IMR-90 (cell line): ENCODE data around the gene SLC9B2. TPM values are rescaled to one million over a fixed set of nuclear protein-coding genes. Genes with fewer than 3 reads are reported as not detected.
A peak's percentile ranks its signal among the peaks of the same experiment; 100 is the strongest.

ENCODE experiments used
- ATAC-seq: fragments of 200-7000 bp; cut with Tn5 transposase; 2 replicates; pipeline ENCODE4 v1.9.1; 2020; ENCODE audit warnings: low read depth, mild to moderate bottlenecking, moderate library complexity
- BruUV-seq: library from RNA; stranded (reverse); fragments of 400-500 nt; replicated peaks from 2 replicates; lab custom pipeline; 2021; lab: Mats Ljungman, UMichigan
- CTCF ChIA-PET: fragments of 300-600 bp; formaldehyde crosslinking; extraction: SDS; loops from one replicate; lab custom pipeline; 2021; ENCODE audit warnings: antibody characterized with exemption; lab: Yijun Ruan, JAX
- POLR2A ChIA-PET: fragments of 300-600 bp; sonication (Branson Sonifier 250); formaldehyde crosslinking; loops from one replicate; lab custom pipeline; 2022; ENCODE audit warnings: antibody characterized with exemption; ENCODE audit not compliant: unreplicated experiment; lab: Charles Lee
- DNase-seq: peaks from one replicate; pipeline ENCODE4 v3.0.0; 2013
- H2AFZ ChIP-seq: replicated peaks from 2 replicates; pipeline ENCODE3; 2013; ENCODE audit warnings: low read length, mild to moderate bottlenecking; ENCODE audit not compliant: poor library complexity
- H2AK5ac ChIP-seq: 2 replicates; pipeline ENCODE4 v1.6.1; 2013; ENCODE audit warnings: low read depth, low read length, inconsistent platforms
- H2AK9ac ChIP-seq: replicated peaks from 2 replicates; pipeline ENCODE3; 2013; ENCODE audit warnings: mild to moderate bottlenecking, low read depth, low read length, moderate library complexity; ENCODE audit not compliant: poor library complexity
- H2BK120ac ChIP-seq: 2 replicates; pipeline ENCODE4 v1.6.1; 2013; ENCODE audit warnings: low read depth, low read length, inconsistent platforms
- H2BK15ac ChIP-seq: 3 replicates; pipeline ENCODE4 v1.6.1; 2013; ENCODE audit warnings: low read depth, low read length, inconsistent platforms
- H2BK20ac ChIP-seq: 2 replicates; pipeline ENCODE4 v1.6.1; 2013; ENCODE audit warnings: low read depth, mild to moderate bottlenecking, inconsistent platforms, low read length, moderate library complexity
- H2BK5ac ChIP-seq: 2 replicates; pipeline ENCODE4 v1.6.1; 2013; ENCODE audit warnings: mild to moderate bottlenecking, low read depth, low read length, inconsistent platforms; ENCODE audit not compliant: poor library complexity, severe bottlenecking
- H3K14ac ChIP-seq: replicated peaks from 2 replicates; pipeline ENCODE4 v1.6.1; 2013; ENCODE audit warnings: low read depth, low read length, inconsistent platforms
- H3K18ac ChIP-seq: 2 replicates; pipeline ENCODE4 v1.6.1; 2013; ENCODE audit warnings: low read depth, low read length, control low read depth
- H3K23ac ChIP-seq: 2 replicates; pipeline ENCODE4 v1.6.1; 2013; ENCODE audit warnings: low read depth, low read length, inconsistent platforms
- H3K27ac ChIP-seq: 2 replicates; pipeline ENCODE4 v1.5.1; 2013; ENCODE audit warnings: mild to moderate bottlenecking, control low read depth, low read length; ENCODE audit not compliant: insufficient read depth
- H3K27me3 ChIP-seq: 2 replicates; pipeline ENCODE4 v1.6.1; 2013; ENCODE audit warnings: low read length; ENCODE audit not compliant: control insufficient read depth, insufficient read depth
- H3K36me3 ChIP-seq: 2 replicates; pipeline ENCODE4 v1.6.1; 2013; ENCODE audit warnings: low read length, mixed read lengths; ENCODE audit not compliant: control insufficient read depth, insufficient read depth
- H3K4ac ChIP-seq: 2 replicates; pipeline ENCODE4 v1.6.1; 2013; ENCODE audit warnings: low read depth, low read length, inconsistent platforms
- H3K4me1 ChIP-seq: 2 replicates; pipeline ENCODE4 v1.6.1; 2013; ENCODE audit warnings: low read length, mixed read lengths; ENCODE audit not compliant: control insufficient read depth, insufficient read depth
- H3K4me2 ChIP-seq: 2 replicates; pipeline ENCODE4 v1.6.1; 2013; ENCODE audit warnings: low read depth, mild to moderate bottlenecking, control low read depth, low read length, moderate library complexity
- H3K4me3 ChIP-seq: 2 replicates; pipeline ENCODE4 v1.5.1; 2013; ENCODE audit warnings: low read depth, mild to moderate bottlenecking, control low read depth, low read length, moderate library complexity; ENCODE audit not compliant: insufficient read depth
- H3K56ac ChIP-seq: 2 replicates; pipeline ENCODE4 v1.6.1; 2013; ENCODE audit warnings: low read length, inconsistent platforms; ENCODE audit not compliant: insufficient read depth; ENCODE audit errors: extremely low read depth
- H3K79me1 ChIP-seq, 2 experiments: 2 replicates each; pipeline ENCODE4 v1.6.1; 2013; ENCODE audit warnings: low read length in 2 of 2, inconsistent platforms in 1 of 2, low read depth in 1 of 2
- H3K9ac ChIP-seq: 2 replicates; pipeline ENCODE4 v1.6.1; 2013; ENCODE audit warnings: low read depth, low read length, control low read depth
- H3K9me1 ChIP-seq: 2 replicates; pipeline ENCODE4 v1.6.1; 2013; ENCODE audit warnings: low read length, inconsistent platforms; ENCODE audit not compliant: insufficient read depth
- H3K9me3 ChIP-seq: 2 replicates; pipeline ENCODE4 v1.6.1; 2013; ENCODE audit warnings: low read length; ENCODE audit not compliant: control insufficient read depth, insufficient read depth
- H4K20me1 ChIP-seq: 2 replicates; pipeline ENCODE4 v1.6.1; 2013; ENCODE audit warnings: low read length, inconsistent platforms; ENCODE audit not compliant: insufficient read depth
- H4K5ac ChIP-seq: 2 replicates; pipeline ENCODE4 v1.6.1; 2013; ENCODE audit warnings: mild to moderate bottlenecking, low read depth, low read length, control low read depth
- H4K8ac ChIP-seq, 2 experiments: 2 replicates each; pipeline ENCODE4 v1.6.1; 2013; ENCODE audit warnings: low read depth in 2 of 2, low read length in 2 of 2, control low read depth in 1 of 2, inconsistent platforms in 1 of 2
- H4K91ac ChIP-seq: 2 replicates; pipeline ENCODE4 v1.6.1; 2013; ENCODE audit warnings: low read depth, low read length, inconsistent platforms; ENCODE audit not compliant: insufficient read depth
- BHLHE40 ChIP-seq: fragments of 150-350 bp; IDR thresholded peaks from 2 replicates; pipeline ENCODE4 v1.6.1; 2016; ENCODE audit warnings: mild to moderate bottlenecking, low read depth, low read length
- CEBPB ChIP-seq: IDR thresholded peaks from 2 replicates; pipeline ENCODE4 v1.6.1; 2012; ENCODE audit warnings: low read depth, low read length, improper control_type of control experiment
- CHD1 ChIP-seq: IDR thresholded peaks from 2 replicates; pipeline ENCODE4 v1.6.1; 2012; ENCODE audit warnings: low read depth, low read length, improper control_type of control experiment
- CTCF ChIP-seq: conservative IDR thresholded peaks from 2 replicates; pipeline ENCODE4 v1.5.1; 2012; ENCODE audit warnings: mild to moderate bottlenecking, low read depth, low read length, improper control_type of control experiment
- FOS ChIP-seq: fragments of 150-350 bp; IDR thresholded peaks from 2 replicates; pipeline ENCODE4 v1.6.1; 2016; ENCODE audit warnings: low read depth, low read length
- MAFK ChIP-seq: IDR thresholded peaks from 2 replicates; pipeline ENCODE4 v1.6.1; 2012; ENCODE audit warnings: low read depth, low read length, improper control_type of control experiment
- MAZ ChIP-seq: IDR thresholded peaks from 2 replicates; pipeline ENCODE4 v1.6.1; 2012; ENCODE audit warnings: low read depth, mild to moderate bottlenecking, low read length, improper control_type of control experiment, moderate library complexity, borderline replicate concordance
- MXI1 ChIP-seq: IDR thresholded peaks from 2 replicates; pipeline ENCODE4 v1.6.1; 2012; ENCODE audit warnings: low read depth, mild to moderate bottlenecking, low read length, moderate library complexity, borderline replicate concordance
- POLR2A ChIP-seq: IDR thresholded peaks from 2 replicates; pipeline ENCODE4 v1.6.1; 2012; ENCODE audit warnings: mild to moderate bottlenecking, low read depth, low read length
- RAD21 ChIP-seq: IDR thresholded peaks from 2 replicates; pipeline ENCODE4 v1.6.1; 2012; ENCODE audit warnings: low read length, improper control_type of control experiment
- SMC3 ChIP-seq: fragments of 150-350 bp; IDR thresholded peaks from 2 replicates; pipeline ENCODE4 v1.6.1; 2016; ENCODE audit warnings: low read depth, mild to moderate bottlenecking, antibody characterized with exemption, low read length, moderate library complexity
- USF2 ChIP-seq: fragments of 150-350 bp; IDR thresholded peaks from 2 replicates; pipeline ENCODE4 v1.6.1; 2017; ENCODE audit warnings: mild to moderate bottlenecking, antibody characterized with exemption, low read length, low read depth
- WGBS, 2 experiments: methylation state at CpG; one replicate each; pipeline versions ENCODE4 v1.1.5 to v1.1.7; 2013; ENCODE audit warnings: missing lambda C conversion rate in 2 of 2; ENCODE audit not compliant: insufficient read length in 1 of 2; ENCODE audit errors: extremely low coverage in 2 of 2; 5-methylcytosine and 5-hydroxymethylcytosine counted together
- dilution Hi-C: fragments of 300-500 bp; cut with HindIII; formaldehyde crosslinking; loops from one replicate; pipeline ENCODE4 v1.14.3; 2018; ENCODE audit warnings: low sequenced_read_pairs; ENCODE audit not compliant: unreplicated experiment
- in situ Hi-C: fragments of 300-500 bp; cut with MboI; formaldehyde crosslinking; loops from 3 replicates; pipeline ENCODE4 v1.14.3; 2019; ENCODE audit warnings: low sequenced_read_pairs, inconsistent platforms, mixed read lengths
- intact Hi-C: fragments of 100-400 bp; cut with micrococcal nuclease; formaldehyde crosslinking; loops from 2 replicates; pipeline ENCODE4 v1.10.0; 2022
- polyA plus RNA-seq, 3 experiments: library from polyadenylated mRNA; depleted of rRNA; stranded (reverse); fragments of >200 nt; gene quantifications; 2 replicates each; pipeline ENCODE4 v1.2.3, GENCODE V29; 2012; ENCODE audit warnings: low replicate concordance in 1 of 3
- total RNA-seq: library from RNA; depleted of rRNA; stranded (reverse); fragments of >200 nt; gene quantifications from 2 replicates; pipeline ENCODE4 v1.2.3, GENCODE V29; 2012
- TF ChIP-seq, protein P1 (sequence below): fragments of 150-350 bp; IDR thresholded peaks from 2 replicates; pipeline ENCODE4 v1.6.1; 2016; ENCODE audit warnings: low read depth, mild to moderate bottlenecking, low read length, moderate library complexity, borderline replicate concordance

Gene SLC9B2
- total and polyA plus RNA-seq, 2 of the 4 experiments (the other 2 are of a cell fraction): 5.7 to 9.0 TPM

- Histone ChIP-seq H3K27me3 (no peaks in the 10 kb centered on the region), H2BK5ac (peak overlapping the region; percentile 75), H2BK15ac (0 out of 3 replicates have a peak overlapping the region, but pooled peaks have one; percentile 41), H3K9me3 (no peaks in the 10 kb centered on the region), H2AK5ac (peak overlapping the region; percentile 59), H3K4ac (peak overlapping the region; percentile 82), H3K9me1 (peaks cover 6% of the 10 kb centered on the region), H3K27ac (peak overlapping the region; percentile 54; the same call in 1 of the 2 replicates), H4K20me1 (no peaks in the 10 kb centered on the region), H3K4me1 (peaks cover 4% of the 10 kb centered on the region; the same call in 1 of the 2 replicates), H4K8ac (peak overlapping the region; percentile 68 to 100), H3K9ac (peak overlapping the region; percentile 86), H4K91ac (peak overlapping the region; percentile 70), H3K4me3 (peak overlapping the region; percentile 69), H2BK20ac (no peak overlapping the region; the same call in 1 of the 2 replicates), H2AK9ac (peak overlapping the region; percentile 71), H2BK120ac (peak overlapping the region; percentile 20; the same call in 1 of the 2 replicates), H3K79me1 (peaks cover 0 to 4% of the 10 kb centered on the region in 2 experiments; a peak in 1 of 4 replicates), H3K36me3 (no peaks in the 10 kb centered on the region), H3K14ac (peak overlapping the region; percentile 85), H3K23ac (peak overlapping the region; percentile 13; the same call in 1 of the 2 replicates), H4K5ac (peak overlapping the region; percentile 88), H2AFZ (peak overlapping the region; percentile 84), H3K4me2 (peak overlapping the region; percentile 84), H3K56ac (peak overlapping the region; percentile 87; the same call in 1 of the 2 replicates), H3K18ac (peak overlapping the region; percentile 83)
- ATAC-seq (peak; percentile 38), DNase-seq (no peak)
- dilution Hi-C loops (loop anchor here (25.0 kb wide), 1 partner anchor 406 kb away; no protein-coding TSS in a partner anchor), intact Hi-C loops (loop anchor here (2.0 to 5.0 kb wide), 2 partner anchors 59 to 80 kb away; partner anchors contain the start of genes BDH2 and SLC9B2), in situ Hi-C loops (loop anchor here (5.0 kb wide), 1 partner anchor 571 kb away; no protein-coding TSS in a partner anchor)
- WGBS, 2 experiments: no CpG with 5 or more reads among the region's 8 CpGs
- ChIA-PET CTCF (no interaction called here), POLR2A (no interaction called here)
- no TSS peak for BruUV-seq
- TF ChIP-seq BHLHE40 (no peak), USF2 (no peak), POLR2A (no peak), MAFK (no peak), CEBPB (no peak), CTCF (no peak), MAZ (no peak), MXI1 (no peak), RAD21 (no peak), CHD1 (no peak), SMC3 (no peak), FOS (no peak)
- TF ChIP-seq, protein P1, sequence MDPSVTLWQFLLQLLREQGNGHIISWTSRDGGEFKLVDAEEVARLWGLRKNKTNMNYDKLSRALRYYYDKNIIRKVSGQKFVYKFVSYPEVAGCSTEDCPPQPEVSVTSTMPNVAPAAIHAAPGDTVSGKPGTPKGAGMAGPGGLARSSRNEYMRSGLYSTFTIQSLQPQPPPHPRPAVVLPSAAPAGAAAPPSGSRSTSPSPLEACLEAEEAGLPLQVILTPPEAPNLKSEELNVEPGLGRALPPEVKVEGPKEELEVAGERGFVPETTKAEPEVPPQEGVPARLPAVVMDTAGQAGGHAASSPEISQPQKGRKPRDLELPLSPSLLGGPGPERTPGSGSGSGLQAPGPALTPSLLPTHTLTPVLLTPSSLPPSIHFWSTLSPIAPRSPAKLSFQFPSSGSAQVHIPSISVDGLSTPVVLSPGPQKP: no peak
Observed at GRCh38 chr4:103018391-103019307, 57.9 kb downstream of the SLC9B2 start.
